HG03432 (cell line): ENCODE measurements around the gene MAPRE3.
A peak's percentile ranks its signal among the peaks of the same experiment; 100 is the strongest.
"Not testable (repeated sequence)": the region's sequence is repeated elsewhere in the genome, so short reads cannot be mapped to it uniquely, and the experiment has no call there.

Source experiments
- ATAC-seq: cut with Tn5 transposase; IDR thresholded peaks from one replicate; pipeline ENCODE4 v1.9.1; 2021; ENCODE audit warnings: mild to moderate bottlenecking, moderate library complexity; ENCODE audit not compliant: unreplicated experiment

Gene MAPRE3

GRCh38 chr2:27067385-27067784, 96.9 kb downstream of the MAPRE3 start:
- ATAC-seq = no peak

GRCh38 chr2:27069436-27069835, 99.0 kb downstream of the MAPRE3 start:
- ATAC-seq = no peak

GRCh38 chr2:27069961-27070618, 99.7 kb downstream of the MAPRE3 start:
- no peak for ATAC-seq

- ATAC-seq = peak; percentile 11
Measured at GRCh38 chr2:27070653-27071276, 100.3 kb downstream of the MAPRE3 start.

- ATAC-seq = peak; percentile 89
Measured at GRCh38 chr2:27071277-27071989, 101.0 kb downstream of the MAPRE3 start, which contains the start of gene OST4. Gene OST4, minus strand, starts transcription at chr2:27071654.

GRCh38 chr2:27071990-27072830, 101.8 kb downstream of the MAPRE3 start:
- peak; percentile 31 for ATAC-seq

GRCh38 chr2:27072920-27073319, 102.5 kb downstream of the MAPRE3 start:
- no peak for ATAC-seq

GRCh38 chr2:27073782-27074181, 103.3 kb downstream of the MAPRE3 start:
- no peak for ATAC-seq

- no peak for ATAC-seq
Measured at GRCh38 chr2:27074738-27075565, 104.5 kb downstream of the MAPRE3 start.

- ATAC-seq = not testable (repeated sequence)
Measured at GRCh38 chr2:27075566-27075871, 105.1 kb downstream of the MAPRE3 start.

- no peak for ATAC-seq
Measured at GRCh38 chr2:27076323-27076722, 105.9 kb downstream of the MAPRE3 start.
